Transverse colon (tissue), 4 donors: Measurements from ENCODE around the gene FDX1.

Source experiments
- CTCF ChIP-seq, 5 experiments: fragments of 200-600 bp in 3 of 5; fragments of 450-650 bp in 2 of 5; sonication (generic) in 3 of 5; IDR thresholded peaks; 1 replicate in 2 of 5; 2 replicates in 3 of 5; pipeline ENCODE4 v1.5.1; 2016 to 2017; ENCODE audit warnings: antibody characterized with exemption in 5 of 5, inconsistent platforms in 3 of 5, mild to moderate bottlenecking in 2 of 5, moderate library complexity in 1 of 5
- EP300 ChIP-seq: sonication (generic); formaldehyde crosslinking; IDR thresholded peaks from one replicate; pipeline ENCODE4 v1.6.1; 2017; ENCODE audit warnings: antibody characterized with exemption, low read depth
- POLR2A ChIP-seq: fragments of 450-650 bp; IDR thresholded peaks from one replicate; pipeline ENCODE4 v1.6.1; 2016; ENCODE audit warnings: antibody characterized with exemption, mild to moderate bottlenecking, moderate library complexity
- POLR2AphosphoS5 ChIP-seq, 3 donors: sonication (generic); formaldehyde crosslinking; IDR thresholded peaks; one replicate each; pipeline ENCODE4 v1.6.1; 2016; ENCODE audit warnings: antibody characterized with exemption in 3 of 3

GRCh38 chr11:110452720-110453119, 23.0 kb downstream of the FDX1 start:
- no peak for TF ChIP-seq POLR2A
- no peak for TF ChIP-seq CTCF (IDR thresholded peaks at IDR 0.05)
- TF ChIP-seq EP300 = no peak
- no peak for TF ChIP-seq POLR2AphosphoS5 (IDR thresholded peaks at IDR 0.05)
